Fibroblast of pulmonary artery (primary cell): Measurements from ENCODE around the gene SLC2A9.

Source experiments
- DNase-seq: peaks from one replicate; pipeline ENCODE4 v3.0.0-alpha.2; 2010; ENCODE audit warnings: low read depth
- H3K4me3 ChIP-seq: replicated peaks from 2 replicates; pipeline ENCODE4 v1.5.1; 2011; ENCODE audit warnings: low read depth, mild to moderate bottlenecking, control low read depth, low read length, moderate library complexity
- CTCF ChIP-seq: IDR thresholded peaks from 2 replicates; pipeline ENCODE4 v1.5.1; 2011; ENCODE audit warnings: mild to moderate bottlenecking, control low read depth, low read length, inconsistent platforms; ENCODE audit errors: missing control alignments

The SLC2A9 gene

GRCh38 chr4:10013722-10014121 lies 7.6 kb downstream of the SLC2A9 start:
- DNase-seq: peak; percentile 37
- TF ChIP-seq CTCF: peak; percentile 50
- no peak overlapping the region for H3K4me3 ChIP-seq

- DNase-seq: peak; percentile 37
- no peak for TF ChIP-seq CTCF
- no peak overlapping the region for H3K4me3 ChIP-seq
Observed at GRCh38 chr4:10011885-10012284, 9.4 kb downstream of the SLC2A9 start.

DNA sequence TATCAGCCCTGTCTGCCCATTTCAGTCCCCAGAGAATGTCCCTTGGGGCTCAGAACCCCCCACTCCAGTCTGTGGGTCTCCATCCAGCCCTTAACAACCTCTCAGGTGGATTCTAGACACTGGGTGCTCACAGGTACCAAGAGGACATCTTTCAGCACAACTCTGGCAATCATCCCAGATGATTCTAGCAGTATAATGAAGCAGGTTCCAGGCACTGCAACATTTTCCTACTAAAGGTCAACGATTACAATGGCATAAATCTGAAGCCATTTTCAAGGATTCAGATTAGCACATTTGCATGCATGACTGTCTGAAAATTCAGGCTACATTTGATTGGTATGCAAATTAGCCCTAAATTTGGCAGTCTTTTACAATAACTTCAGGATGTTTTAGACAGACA lies 10.0 kb downstream of the SLC2A9 start:
- TF ChIP-seq CTCF: no peak
- DNase-seq: no peak
- H3K4me3 ChIP-seq: no peak overlapping the region

DNA sequence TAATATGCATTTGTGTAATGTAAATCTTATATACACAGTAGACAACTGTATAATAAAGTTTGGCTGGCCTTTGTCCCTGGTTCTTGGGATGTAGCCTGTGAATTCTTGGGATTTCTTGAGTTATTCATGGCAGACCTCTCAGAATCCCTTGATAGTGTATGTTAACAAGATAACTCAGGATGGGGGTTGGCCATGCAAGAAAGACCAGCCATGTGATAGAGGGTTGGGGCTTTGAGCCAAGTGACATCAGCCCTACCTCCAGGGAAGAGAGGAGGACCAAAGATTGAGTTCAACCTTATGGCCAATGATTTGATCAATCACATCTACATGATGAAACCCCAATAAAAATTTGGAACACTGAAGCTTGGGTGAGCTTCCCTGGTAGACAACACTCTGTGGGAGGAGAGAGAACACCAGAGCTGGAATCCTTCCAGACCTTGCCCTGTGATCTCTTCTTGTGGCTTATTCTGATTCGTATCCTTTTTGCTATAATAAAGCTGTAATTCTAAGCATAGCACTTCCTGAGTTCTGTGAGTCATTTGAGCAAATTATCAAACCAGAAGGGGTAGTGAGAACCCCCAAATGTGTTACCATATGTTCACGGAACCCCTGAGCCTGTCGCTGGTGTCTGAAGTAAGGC lies 11.3 kb downstream of the SLC2A9 start:
- no peak for TF ChIP-seq CTCF
- no peak for DNase-seq
- no peak overlapping the region for H3K4me3 ChIP-seq

DNA sequence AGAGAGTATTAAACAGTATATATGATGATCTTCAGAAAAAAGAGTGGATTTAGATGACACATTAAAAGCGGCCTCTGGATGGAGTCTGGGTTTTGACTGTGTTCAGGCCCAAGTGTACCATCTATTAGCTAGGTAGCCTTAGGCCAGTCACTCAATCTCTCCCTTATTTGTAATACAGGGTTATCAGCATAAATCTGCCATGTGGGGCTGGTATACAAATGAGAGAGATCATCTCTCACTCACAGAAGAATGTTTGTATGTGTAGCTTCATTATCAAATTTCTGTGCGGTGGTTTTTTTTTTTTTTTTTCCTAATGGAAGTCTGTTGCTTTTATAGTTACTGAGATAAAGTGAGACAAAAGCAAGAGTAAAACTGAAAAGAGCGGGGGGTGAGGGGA lies 12.7 kb downstream of the SLC2A9 start:
- DNase-seq: no peak
- no peak overlapping the region for H3K4me3 ChIP-seq
- no peak for TF ChIP-seq CTCF

- no peak for TF ChIP-seq CTCF
- H3K4me3 ChIP-seq: no peak overlapping the region
- peak; percentile 49 for DNase-seq
Observed at GRCh38 chr4:10007793-10008608, 13.3 kb downstream of the SLC2A9 start.

DNA sequence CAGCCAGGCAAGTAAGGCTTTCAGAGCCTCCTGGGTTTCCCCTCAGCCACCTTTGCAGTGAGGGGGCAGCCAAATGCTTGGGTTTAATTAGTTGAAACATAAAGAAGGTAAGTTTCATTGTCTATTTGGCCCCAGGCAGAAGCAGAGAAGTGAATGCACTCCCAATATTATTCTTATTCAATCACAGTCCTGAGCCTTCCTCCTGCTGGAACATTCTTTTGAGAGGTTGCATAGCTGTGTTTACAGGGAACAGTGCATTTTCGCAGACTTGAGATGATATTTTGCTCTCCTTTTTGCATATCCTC lies 13.9 kb downstream of the SLC2A9 start:
- H3K4me3 ChIP-seq: no peak overlapping the region
- no peak for DNase-seq

More for the DNA sequence above, 13.9 kb downstream of the SLC2A9 start:
- TF ChIP-seq CTCF: no peak
